ENCODE measurements around the gene RNASE8.

The RNASE8 gene

GRCh38 chr14:21093769-21094681, 36.4 kb downstream of the RNASE8 start:
- DNase-seq: no peak

GRCh38 chr14:21095430-21096205, 38.0 kb downstream of the RNASE8 start:
- no peak for DNase-seq

DNA sequence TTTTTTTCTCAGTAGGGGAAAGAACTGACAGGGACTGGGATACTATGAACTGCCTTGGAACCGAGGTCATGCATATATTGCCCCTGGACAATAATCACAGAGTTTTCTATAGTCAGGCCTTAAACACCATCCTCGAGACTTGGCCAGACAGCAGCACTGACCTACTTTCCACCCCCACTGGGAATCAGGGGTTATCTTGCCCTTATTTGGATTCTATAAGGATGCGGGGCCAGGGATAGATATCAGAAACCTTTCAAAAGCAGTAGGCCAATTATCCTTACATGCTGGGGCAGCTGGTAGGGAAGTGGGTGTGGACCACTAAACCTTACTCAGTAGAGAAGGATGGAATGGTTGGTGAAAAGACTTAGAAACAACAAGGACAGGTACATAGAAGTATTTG, 38.8 kb downstream of the RNASE8 start:
- no peak for DNase-seq

GRCh38 chr14:21096978-21097635, 39.5 kb downstream of the RNASE8 start:
- DNase-seq: no peak

DNA sequence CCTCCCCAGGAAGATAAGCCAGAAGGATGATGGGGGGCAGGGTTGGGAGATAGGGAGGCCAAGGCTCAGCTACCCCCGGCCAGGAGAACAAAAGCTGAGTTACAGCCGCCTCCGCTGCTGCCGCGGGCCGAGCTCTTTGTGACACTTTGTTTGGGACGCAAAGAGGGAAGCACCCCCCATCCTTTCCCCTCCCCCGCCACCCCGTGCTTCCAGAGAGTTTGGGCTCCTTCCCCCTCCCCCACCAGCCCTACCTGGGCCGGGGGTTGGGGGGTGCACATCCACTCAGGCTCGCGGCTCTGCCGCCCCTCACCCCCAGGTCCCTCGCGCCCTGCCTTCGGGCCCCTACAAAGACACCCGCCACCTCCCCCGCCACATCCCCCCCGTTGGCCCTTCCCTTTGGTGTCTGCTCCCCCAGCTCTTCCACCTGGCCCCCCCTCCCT, 40.0 kb downstream of the RNASE8 start:
- DNase-seq: no peak

GRCh38 chr14:21098076-21098891, 40.7 kb downstream of the RNASE8 start, which contains the start of gene ZNF219:
ZNF219 (minus strand) TSS chr14:21098655; CDS start chr14:21093591, 5,064 bp downstream.
- DNase-seq: peak; percentile 53

- no peak for DNase-seq
Measured at GRCh38 chr14:21098892-21099595, 41.4 kb downstream of the RNASE8 start.

DNA sequence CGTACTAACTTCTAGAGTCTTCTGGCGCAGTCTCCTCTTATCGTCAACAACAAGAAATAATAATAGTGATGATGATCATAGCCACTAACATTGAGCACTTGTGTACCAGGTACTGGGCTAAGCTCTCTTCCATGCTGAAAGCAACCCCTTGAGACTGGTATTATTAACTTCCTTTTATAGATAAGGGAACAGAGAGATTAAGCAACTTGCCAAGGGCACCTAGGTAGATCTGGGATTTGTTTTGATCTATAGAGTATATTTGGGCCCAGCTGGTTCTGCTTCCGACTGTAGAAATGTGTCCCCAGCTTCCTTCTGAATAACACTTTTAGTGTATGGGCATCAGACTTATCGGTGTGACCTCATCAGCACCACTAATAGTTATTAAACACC, 42.0 kb downstream of the RNASE8 start:
- DNase-seq: no peak

DNA sequence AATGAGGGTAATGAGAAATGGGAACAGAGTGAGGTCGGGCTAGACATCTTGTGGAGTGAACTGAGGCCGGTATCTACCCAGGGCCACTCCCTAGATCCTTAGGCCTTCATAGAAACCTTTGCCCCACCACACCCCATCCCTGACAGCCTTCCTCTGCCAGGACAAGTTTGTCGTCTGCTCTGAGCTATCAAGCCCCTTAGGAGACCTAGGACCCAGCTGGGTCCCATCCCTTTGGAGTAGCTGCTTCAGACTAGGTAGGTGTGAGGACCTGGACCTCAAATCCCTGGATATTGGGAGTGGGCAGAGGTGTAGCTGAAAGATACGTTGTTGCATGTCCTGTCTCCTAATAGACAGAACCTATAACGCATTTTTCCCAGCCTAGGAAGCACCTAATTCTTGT, 43.3 kb downstream of the RNASE8 start, which contains the start of gene TMEM253:
TSS of gene TMEM253 (plus strand) at position 136 of the 400 bp plus-strand sequence. CDS start 278 bp downstream, outside the sequence.
- no peak for DNase-seq

- no peak for DNase-seq
Measured at GRCh38 chr14:21101802-21102413, 44.3 kb downstream of the RNASE8 start.

DNA sequence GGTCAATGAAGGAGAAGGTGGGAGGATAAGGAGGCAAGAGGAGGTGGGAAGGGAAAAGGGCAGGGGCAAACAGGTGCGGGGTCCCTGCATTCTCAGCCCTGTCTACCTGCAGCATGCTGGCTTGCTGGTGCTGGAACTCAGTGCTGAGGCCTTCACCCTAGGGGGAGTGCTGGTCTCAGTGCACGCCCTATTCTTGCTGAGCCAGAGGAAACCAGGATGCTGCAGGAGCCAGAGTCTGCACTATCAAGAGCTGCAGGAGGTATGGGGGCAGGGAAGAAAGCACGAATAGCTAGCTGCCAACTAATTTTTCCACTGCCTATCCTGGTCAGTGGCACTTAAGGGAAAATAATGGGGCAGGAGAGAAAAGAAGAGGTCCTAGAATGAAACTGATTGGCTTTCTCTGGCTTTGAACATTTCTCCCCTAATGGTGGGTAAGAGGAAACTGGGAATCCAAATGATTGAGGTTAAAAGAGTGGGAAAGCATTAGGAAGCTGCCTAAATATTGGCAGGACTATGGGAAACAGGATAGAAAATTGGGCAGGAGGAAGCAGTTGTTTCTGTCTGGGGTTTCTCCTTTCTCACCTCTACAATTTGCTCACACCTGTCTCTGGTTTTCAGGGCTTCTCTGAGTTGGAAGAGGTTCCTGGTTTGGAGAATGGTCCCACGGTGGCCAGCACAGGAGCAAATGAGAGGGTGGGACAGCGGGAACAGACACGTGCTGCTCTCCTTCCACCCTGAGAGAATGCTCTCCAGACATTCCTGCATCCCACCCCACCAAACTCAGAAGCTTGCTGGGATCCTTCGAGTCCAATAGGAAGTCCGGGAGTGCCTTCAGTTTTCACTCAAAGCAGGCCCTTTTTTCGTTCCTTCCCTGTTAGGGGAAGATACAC, 45.1 kb downstream of the RNASE8 start:
- DNase-seq: no peak

DNA sequence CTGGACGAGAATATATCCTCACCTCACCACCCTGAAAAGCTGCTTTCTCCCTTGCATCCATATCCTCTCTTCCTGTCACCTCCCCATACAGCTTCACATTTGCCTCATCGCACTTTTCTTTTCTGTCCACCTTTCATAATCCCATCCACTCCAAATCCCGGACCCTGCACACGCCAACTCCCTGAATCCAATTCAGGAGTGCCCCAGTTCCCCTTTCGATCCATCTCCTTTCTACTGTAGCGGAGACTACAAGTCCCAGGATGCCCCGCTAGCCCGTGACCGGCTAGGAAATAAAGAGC, 45.7 kb downstream of the RNASE8 start:
- no peak for DNase-seq

GRCh38 chr14:21103710-21104447, 46.3 kb downstream of the RNASE8 start:
- DNase-seq: peak; percentile 95

DNA sequence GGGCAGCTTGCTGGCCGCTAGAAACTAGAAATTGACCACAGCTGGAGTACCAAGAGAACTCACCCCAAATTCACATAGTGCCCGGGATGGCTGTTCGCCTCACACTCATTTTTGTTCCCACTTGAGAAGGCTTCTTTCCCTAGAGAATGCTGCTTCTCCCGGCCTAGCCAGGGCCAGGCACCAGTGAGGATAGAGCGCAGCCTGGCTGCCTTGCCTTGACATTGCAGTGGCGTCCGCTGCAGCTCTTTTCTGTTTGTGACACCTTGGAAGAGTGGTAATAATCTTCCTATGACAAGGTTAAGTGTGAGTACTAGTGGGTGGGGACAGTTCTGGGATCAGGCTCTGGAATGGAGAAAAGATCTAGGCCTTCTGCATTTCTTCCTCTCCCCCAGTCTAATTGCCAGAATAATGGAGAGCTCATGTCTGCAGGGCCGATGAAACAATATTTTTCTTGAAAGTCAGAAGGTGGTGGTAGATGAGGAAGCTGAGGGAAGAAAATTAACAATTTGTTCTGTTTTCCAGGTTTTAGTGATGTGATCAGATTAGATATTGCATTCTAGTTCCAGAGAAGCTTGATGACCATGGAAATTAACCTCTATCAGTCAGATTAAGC, 46.9 kb downstream of the RNASE8 start:
- DNase-seq: peak; percentile 74

GRCh38 chr14:21105095-21105494, 47.5 kb downstream of the RNASE8 start:
- DNase-seq: no peak

DNA sequence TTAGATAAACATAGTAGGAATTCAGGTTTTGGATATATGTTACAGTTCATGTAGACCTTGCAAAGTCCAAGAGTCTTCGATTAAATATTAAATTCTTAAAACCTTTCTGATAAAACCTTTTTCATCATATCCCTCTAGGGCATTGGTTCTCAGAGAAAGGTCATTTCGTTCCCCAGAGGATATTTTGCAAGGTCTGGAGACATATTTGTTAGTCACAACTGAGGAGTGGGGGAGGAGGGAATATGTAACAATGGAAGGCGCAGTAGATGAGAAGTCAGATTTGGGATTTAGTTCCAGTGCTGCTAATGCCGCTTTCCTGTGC, 48.5 kb downstream of the RNASE8 start:
- no peak for DNase-seq

DNA sequence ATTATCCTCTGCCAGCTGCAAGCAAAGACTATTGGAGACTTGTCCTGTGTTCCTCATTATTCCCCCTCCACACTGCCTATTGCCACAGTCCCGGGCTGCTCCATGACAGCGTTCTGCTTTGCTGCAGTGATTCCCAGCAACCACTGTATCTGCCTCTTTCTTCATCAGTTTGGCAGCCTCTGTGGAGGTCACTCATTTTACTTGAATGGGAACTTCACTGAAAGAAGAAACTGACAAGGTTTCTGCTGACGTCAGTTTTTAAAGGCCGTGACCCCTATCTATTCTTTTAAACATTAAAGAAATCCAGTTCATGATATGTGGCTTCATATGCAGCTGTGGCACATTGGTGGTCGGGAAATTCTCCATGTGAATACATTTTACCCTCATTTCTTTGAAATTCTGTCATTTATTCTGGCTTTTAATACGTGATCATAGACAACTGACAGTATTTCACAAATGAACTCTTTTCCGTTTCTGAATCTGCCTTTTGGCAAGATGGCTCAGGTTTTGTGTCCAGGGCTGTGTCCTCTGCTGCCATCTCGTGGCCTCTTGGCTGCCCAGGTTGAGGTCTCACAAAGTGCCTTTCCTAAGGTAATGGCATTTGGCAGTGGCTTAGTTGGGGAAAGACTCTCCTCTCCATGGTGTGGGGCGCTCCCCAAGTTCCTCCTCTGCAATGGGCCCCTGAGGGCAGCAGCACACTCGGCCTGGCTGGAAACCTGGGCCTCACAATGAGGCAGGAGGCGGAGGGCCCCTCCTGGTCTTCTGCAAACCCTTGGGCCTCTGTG, 49.1 kb downstream of the RNASE8 start:
- DNase-seq: peak; percentile 85

- DNase-seq: no peak
Measured at GRCh38 chr14:21107283-21107800, 49.7 kb downstream of the RNASE8 start.
